Forelimb muscle (tissue), 1 donor: ENCODE measurements around the gene MXRA8. TPM values are rescaled to one million over a fixed set of nuclear protein-coding genes. Genes with fewer than 3 reads are reported as not detected.

ENCODE experiments used
- DNase-seq: peaks from one replicate; pipeline ENCODE4 v3.0.0-alpha.2; 2013; ENCODE audit warnings: low read depth
- polyA plus RNA-seq: library from polyadenylated mRNA; unstranded; fragments of 120-200 nt; gene quantifications from one replicate; pipeline ENCODE4 v1.2.1, GENCODE V29; 2013; ENCODE audit not compliant: insufficient read length

Gene MXRA8
- polyA plus RNA-seq, 1 donor = 65.2 TPM

GRCh38 chr1:1349256-1350012, 8.9 kb downstream of the MXRA8 start, which contains the start of gene DVL1:
DVL1 (minus strand) TSS chr1:1349418; CDS start chr1:1349065, 353 bp downstream.
- DNase-seq = no peak

GRCh38 chr1:1348420-1349255, 9.7 kb downstream of the MXRA8 start:
- DNase-seq = no peak

- no peak for DNase-seq
These were observed 10.5 kb downstream of the MXRA8 start for GRCh38 chr1:1347663-1348419.

- no peak for DNase-seq
These were observed 11.2 kb downstream of the MXRA8 start for GRCh38 chr1:1347026-1347595.

GRCh38 chr1:1346501-1346890, 11.9 kb downstream of the MXRA8 start:
- DNase-seq = no peak

GRCh38 chr1:1345860-1346500, 12.4 kb downstream of the MXRA8 start:
- no peak for DNase-seq

- no peak for DNase-seq
These were observed 13.0 kb downstream of the MXRA8 start for GRCh38 chr1:1345384-1345783.

GRCh38 chr1:1344655-1345361, 13.5 kb downstream of the MXRA8 start:
- DNase-seq = no peak

GRCh38 chr1:1343811-1344421, 14.4 kb downstream of the MXRA8 start:
- DNase-seq = no peak

GRCh38 chr1:1342584-1343115, 15.7 kb downstream of the MXRA8 start:
- no peak for DNase-seq

- DNase-seq = no peak
These were observed 16.2 kb downstream of the MXRA8 start for GRCh38 chr1:1342061-1342562.

- no peak for DNase-seq
These were observed 16.8 kb downstream of the MXRA8 start for GRCh38 chr1:1341549-1342021.

GRCh38 chr1:1340791-1341548, 17.4 kb downstream of the MXRA8 start:
- no peak for DNase-seq

GRCh38 chr1:1340185-1340584, 18.2 kb downstream of the MXRA8 start:
- DNase-seq = no peak

- no peak for DNase-seq
These were observed 20.1 kb downstream of the MXRA8 start for GRCh38 chr1:1338278-1338677.

- DNase-seq = no peak
These were observed 20.6 kb downstream of the MXRA8 start for GRCh38 chr1:1337793-1338147.

GRCh38 chr1:1336931-1337792, 21.2 kb downstream of the MXRA8 start:
- DNase-seq = no peak

GRCh38 chr1:1336446-1336845, 21.9 kb downstream of the MXRA8 start:
- no peak for DNase-seq
